ENCODE results near the gene PRLR. TPM values are rescaled to one million over a fixed set of nuclear protein-coding genes. Genes with fewer than 3 reads are reported as not detected.

Gene PRLR
- polyA plus RNA-seq, 1 donor, result 53.4 TPM

GRCh38 chr5:35161652-35162273 is 68.5 kb downstream of the PRLR start:
- no peak for DNase-seq

- DNase-seq, result no peak
These were observed 69.7 kb downstream of the PRLR start for GRCh38 chr5:35160486-35161116.

DNA sequence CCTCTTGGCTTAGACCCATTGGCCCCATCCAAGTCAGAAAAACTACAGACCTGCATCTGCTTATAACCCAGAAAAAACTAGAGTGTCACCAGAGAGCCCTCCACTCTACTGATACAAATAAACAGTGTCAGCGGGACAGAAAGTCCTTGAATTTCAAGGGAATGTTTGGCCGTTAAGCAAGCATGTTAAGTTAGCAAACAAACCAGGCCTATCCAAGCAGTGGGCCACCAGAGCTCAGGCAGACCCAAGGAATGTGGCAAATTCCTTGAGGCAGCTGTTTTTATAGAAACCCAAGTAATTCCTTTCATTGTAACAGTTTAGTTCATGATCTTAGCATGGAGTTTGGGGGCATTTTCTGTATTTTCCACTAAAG is 70.9 kb downstream of the PRLR start:
- DNase-seq, result no peak

- no peak for DNase-seq
These were observed 71.5 kb downstream of the PRLR start for GRCh38 chr5:35158622-35159369.

- DNase-seq, result no peak
These were observed 72.1 kb downstream of the PRLR start for GRCh38 chr5:35158204-35158603.

DNA sequence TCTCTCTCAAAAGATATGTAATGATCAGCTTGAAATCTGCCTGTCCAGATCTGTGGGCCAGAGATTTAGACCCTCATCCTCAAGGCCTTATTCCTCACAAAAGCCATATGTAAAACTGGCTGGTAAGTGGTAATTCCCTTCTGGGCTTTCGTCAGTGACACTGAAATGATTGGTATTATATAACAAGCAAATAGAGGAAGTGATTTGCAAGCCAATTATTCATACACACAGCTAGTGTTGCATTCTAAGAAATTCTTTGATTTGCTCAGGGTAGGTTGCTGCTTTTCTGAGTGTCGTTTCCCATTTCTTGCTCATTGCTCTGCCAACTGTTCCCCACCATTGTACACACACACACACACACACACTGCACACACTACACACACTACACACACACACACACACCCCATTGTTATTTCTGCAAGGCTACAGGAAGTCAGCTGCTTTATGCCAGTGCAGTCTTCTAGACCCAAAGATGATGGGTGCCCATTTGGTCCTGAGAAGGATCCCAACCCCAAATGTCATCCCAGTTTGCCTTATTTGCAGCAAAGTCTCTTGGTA is 76.8 kb downstream of the PRLR start:
- no peak for DNase-seq

DNA sequence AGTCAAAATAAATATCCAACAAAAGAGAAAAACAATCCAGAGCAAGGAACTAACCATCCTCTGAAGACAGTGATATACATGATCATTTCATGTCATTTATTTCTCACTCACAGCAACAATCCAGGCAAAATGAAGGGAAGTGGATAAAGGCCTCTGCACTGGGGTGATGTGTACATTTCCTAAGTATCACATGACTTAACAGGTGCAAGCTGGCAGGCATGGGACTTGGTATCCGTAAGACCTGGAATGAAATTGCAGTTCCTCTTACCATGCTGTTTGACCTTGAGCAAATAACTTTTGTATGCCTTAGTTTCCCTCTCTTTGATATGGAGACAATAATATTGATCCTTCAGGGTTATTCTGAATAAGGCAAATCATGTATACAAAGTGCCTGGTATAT is 77.6 kb downstream of the PRLR start:
- no peak for DNase-seq

GRCh38 chr5:35151146-35151920 is 79.0 kb downstream of the PRLR start:
- peak; percentile 36 for DNase-seq

DNA sequence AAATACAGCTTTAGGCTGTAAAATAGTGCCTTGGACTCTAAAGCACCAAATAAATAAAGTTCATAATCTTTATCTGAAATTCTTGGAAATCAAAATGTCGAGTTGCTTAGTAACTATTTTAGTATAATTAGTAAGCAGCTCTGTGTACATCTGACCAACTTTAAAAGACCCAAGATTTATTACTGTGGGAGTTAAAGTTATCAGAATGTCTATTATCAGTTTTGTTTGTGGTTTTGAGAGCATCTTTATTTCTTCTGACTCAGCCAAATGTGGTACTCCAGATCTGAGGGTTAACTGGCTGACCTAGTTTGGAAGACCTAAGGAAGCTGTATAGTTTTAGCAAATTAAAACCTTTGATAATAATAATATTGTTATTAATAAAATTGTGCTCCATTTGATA is 81.2 kb downstream of the PRLR start:
- no peak for DNase-seq

- no peak for DNase-seq
These were observed 83.9 kb downstream of the PRLR start for GRCh38 chr5:35146406-35146805.

GRCh38 chr5:35145691-35146317 is 84.5 kb downstream of the PRLR start:
- no peak for DNase-seq

DNA sequence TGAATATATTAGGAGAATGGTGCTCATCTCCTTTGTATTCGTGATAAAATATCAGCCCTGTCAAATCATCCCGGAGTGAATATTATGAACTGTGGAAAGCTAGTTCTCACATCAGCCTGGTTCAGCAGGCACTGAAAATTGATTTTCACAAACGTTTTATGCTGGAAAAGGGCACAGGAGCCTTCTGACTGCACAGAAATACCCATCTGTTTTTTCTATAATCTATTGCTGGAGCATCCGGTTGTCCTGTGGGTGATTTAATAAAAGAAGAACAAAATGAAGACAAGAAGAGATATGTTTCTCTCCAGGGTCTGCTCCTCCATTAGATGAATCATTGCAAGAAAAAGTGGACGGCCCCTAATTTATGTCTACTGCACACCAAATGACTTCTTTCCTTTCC is 85.3 kb downstream of the PRLR start:
- DNase-seq, result no peak

DNA sequence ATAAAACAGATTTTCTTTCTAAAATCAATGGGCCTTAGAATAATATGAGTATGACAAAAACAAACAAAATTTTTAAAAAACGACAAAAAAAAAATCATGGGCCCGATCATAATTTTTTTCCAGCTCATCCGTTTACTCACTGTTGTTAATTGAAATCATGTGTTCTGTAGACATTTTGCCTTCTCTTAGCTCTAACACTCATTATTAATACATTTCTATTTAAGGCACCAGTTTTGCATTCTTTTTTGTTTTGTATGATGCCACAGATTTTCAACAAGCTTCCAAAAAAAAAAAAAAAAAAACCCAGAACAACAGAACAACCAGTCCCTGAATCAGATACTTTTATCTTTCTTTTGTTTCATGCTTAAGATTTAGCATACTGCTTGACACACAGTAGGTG is 86.4 kb downstream of the PRLR start:
- no peak for DNase-seq

DNA sequence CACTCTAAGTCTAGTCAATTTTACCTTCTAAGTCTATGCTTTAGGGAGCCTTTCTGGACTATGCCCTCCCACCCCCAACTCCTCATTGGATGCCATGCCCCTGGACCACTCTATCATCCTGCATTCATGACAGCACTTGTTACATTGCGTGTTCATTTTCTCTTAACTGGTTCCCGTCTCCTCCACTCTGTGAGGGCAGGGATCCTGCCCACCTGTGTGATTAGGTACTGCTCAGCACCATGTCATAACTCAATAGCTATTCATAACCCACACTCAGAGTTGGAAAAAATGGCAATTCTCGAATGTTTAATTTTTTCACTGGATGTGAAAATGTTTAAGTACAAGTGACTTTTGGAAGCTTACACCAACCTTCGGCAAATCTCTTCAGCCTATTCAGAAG is 88.5 kb downstream of the PRLR start:
- no peak for DNase-seq

GRCh38 chr5:35138232-35138631 is 92.1 kb downstream of the PRLR start:
- no peak for DNase-seq

GRCh38 chr5:35136386-35136785 is 93.9 kb downstream of the PRLR start:
- DNase-seq, result no peak

- DNase-seq, result no peak
These were observed 95.0 kb downstream of the PRLR start for GRCh38 chr5:35135239-35135700.

DNA sequence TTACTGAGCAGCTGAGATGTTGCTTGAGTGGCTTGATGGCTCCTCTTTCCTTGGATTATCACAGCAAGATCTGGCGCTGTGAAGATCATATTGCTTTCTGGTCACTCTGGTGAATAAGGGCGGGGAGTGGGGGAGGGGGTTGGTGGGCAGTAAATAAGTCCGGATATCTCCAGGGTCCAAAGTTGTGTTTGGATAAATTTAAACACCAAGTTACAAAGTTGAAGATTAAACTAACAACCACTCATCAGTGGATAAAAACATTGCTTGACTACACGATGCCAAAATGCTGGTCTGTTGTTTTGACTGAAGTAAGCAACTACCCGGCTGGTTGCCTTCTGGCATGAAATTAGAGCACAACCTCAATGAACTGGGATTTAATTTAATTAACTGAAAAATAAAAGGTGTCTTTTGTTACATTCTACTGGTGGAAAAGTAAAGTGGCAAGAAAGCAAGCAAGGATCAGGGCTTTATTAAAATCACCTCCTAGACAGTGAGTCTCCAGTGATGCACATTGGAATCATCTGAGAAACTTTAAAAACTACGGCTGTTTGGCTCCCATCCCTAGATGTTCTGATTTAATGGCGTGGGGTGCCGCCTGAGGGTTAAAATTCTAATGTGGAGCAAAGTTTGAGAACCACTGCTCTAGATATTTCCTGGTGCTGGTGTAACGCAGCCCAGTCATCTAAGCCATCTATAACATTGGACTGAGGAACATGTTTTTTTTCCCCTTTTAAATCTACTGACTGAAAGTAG is 95.8 kb downstream of the PRLR start:
- DNase-seq, result no peak

GRCh38 chr5:35133186-35133585 is 97.1 kb downstream of the PRLR start:
- DNase-seq, result no peak

- no peak for DNase-seq
These were observed 98.6 kb downstream of the PRLR start for GRCh38 chr5:35131723-35132122.

DNA sequence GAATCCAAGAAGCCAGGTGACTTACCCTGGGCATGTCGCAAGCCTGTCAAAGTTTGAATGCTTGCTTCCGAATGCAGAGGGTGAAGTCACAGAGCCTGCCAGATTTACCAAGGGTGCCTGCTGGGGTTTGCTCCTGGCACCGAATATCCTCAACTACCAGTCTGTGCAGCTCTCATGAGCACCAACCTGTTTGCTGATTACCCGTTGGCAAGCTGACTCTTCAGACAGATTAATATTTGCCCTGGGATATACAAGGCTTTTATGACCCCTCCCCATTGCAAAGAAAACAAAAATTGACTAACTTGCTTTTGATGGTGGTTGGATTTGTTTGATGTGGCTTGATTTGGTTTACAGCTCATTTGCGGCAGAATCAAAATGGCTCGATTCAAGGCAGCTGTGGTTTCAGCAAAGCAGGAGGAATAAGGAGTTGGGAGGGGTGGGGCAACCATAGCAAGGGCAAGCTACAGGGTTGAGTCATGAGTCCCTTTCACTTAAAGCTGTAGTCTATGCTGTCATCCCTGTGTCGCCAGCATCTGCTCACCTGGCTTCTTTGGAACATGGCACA is 100.3 kb downstream of the PRLR start:
- no peak for DNase-seq

Measured in left kidney (tissue), 2 donors.